Measurements from ENCODE around the gene C19orf47.
"Not testable (repeated sequence)": the region's sequence is repeated elsewhere in the genome, so short reads cannot be mapped to it uniquely, and the experiment has no call there.

Gene C19orf47

DNA sequence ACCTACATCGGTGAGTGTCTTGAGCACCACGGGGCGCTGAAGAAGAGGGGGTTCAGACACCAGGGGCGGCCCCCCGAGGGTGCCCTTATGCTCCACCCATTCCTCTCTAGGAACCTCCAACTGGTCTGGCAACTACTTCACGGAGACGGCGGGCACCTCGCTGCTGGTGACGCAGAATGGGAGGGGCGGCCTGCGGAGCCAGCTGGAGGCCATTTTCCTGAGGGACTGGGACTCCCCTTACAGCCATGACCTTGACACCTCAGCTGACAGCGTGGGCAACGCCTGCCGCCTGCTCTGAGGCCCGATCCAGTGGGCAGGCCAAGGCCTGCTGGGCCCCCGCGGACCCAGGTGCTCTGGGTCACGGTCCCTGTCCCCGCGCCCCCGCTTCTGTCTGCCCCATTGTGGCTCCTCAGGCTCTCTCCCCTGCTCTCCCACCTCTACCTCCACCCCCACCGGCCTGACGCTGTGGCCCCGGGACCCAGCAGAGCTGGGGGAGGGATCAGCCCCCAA is 29.7 kb upstream of the C19orf47 start:
- DNase-seq (ENCODE audit: low read depth in 3 of 3) = no peak

DNA sequence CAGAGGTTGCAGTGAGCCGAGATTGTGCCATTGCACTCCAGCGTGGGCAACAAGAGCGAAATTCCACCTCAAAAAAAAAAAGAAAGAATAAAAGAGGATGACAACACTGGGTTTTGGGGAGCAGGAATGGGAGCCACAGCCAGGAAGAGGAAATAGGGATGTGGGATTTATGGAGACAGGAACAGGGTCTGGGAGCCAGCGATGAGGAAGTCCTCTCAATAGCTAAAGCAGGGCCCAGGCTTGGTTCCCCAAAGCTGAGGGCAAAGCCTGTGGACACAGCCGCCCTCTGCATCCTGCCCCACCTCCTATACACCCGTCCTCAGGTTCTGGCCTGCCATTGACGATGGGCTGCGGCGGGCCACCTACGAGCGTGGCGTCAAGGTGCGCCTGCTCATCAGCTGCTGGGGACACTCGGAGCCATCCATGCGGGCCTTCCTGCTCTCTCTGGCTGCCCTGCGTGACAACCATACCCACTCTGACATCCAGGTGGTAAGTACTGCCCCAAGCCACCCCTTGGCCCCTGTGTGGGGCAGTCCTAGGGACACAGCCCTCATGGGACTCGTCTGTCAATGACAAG is 28.2 kb upstream of the C19orf47 start:
- no peak for DNase-seq (ENCODE audit: low read depth in 3 of 3)

DNA sequence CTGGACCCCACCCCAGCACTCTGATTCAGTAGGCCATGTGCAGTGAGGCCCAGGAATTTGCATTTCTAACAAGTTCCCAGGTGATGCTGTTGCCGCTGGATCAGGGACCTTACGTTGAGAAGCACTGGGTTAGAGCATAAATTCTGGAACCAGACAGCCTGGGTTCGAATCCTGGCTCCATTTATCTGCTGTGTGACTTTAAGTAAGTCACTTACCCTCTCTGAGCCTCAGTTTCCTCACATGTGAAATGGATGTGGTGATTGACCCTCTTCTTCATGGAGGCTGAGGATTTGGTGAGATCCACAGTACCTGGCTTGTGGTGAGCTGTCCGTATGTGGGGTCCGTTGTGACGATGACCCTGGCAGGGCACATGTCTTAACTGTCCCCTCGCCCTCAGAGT is 25.9 kb upstream of the C19orf47 start:
- no peak for DNase-seq (ENCODE audit: low read depth in 3 of 3)

DNA sequence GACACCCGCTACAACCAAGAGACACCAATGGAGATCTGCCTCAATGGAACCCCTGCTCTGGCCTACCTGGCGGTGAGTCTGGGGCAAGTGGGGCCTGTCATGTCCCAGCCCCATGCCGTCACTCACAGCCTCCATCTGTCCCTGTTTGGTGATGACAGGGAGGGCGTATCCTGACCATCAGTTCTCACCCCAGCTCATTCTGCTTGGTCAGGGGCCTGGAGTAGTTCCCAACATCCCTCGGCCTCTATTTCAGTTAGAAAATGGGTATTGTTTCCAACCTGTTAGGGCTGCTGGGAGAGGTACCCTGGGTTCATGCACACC is 23.6 kb upstream of the C19orf47 start:
- no peak for DNase-seq (ENCODE audit: low read depth in 3 of 3)

DNA sequence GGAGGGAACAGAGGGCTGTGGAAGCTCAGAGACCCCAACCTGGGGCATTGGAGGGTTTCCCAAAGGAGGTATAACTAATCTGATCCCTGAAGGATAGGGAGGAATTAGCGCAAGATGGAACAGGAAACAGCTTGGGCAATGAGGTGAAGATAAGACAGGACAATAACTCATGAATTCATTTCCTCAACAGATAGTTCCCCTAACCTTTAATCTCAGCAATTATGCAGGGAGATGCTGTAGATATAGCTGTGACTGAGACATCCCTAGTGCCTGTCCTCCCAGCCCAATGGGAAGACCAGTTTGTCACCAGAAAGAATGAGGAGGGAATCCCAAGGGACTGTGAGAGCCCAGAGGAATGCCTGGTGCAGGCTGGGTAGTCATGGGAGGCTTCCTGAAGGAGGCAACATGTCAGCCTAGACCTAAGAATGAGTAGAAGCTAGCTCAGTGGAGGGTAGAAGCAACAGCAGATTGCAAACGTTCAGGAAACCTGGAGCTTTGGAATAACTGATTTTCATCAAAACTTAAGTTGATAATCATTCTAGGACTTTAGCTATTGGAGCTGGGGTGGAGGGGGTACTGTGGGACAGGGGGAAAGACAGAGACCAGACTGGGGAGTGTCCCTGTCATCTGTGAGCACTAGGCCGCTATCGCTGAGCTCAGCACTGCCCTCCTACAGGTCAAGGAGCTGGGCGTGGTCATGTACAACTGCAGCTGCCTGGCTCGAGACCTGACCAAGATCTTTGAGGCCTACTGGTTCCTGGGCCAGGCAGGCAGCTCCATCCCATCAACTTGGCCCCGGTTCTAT is 23.0 kb upstream of the C19orf47 start:
- no peak for DNase-seq (ENCODE audit: low read depth in 3 of 3)

DNA sequence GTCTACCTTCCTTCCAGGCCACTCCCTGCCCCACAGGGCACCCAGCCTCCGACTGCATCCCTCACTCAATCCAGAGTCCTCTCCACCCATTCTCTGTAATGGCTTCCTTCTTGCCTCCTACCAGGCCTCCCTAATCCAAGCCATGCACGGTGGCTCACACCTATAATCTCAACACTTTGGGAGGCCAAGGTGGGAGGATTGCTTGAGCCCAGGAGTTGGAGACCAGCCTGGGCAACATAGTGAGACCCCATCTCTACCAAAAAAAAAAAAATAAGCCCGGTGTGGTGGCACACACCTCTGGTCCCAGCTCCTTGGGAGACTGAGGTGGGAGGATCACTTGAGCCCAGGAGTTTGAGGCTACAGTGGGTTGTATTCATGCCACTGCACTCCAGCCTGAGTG is 22.1 kb upstream of the C19orf47 start:
- not testable (repeated sequence) for DNase-seq (ENCODE audit: low read depth in 3 of 3)

DNA sequence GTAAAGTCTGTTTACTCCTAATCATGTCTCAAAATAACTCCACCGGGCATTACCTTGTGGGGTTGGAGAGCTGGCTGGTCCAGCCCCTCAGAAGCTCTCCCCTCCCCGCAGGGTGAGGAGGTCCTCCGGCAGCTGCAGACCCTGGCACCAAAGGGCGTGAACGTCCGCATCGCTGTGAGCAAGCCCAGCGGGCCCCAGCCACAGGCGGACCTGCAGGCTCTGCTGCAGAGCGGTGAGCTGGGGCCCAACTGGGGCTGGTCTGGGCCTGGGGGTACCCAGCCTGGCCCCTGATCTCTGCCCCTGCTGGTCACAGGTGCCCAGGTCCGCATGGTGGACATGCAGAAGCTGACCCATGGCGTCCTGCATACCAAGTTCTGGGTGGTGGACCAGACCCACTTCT is 21.6 kb upstream of the C19orf47 start:
- no peak for DNase-seq (ENCODE audit: low read depth in 3 of 3)

DNA sequence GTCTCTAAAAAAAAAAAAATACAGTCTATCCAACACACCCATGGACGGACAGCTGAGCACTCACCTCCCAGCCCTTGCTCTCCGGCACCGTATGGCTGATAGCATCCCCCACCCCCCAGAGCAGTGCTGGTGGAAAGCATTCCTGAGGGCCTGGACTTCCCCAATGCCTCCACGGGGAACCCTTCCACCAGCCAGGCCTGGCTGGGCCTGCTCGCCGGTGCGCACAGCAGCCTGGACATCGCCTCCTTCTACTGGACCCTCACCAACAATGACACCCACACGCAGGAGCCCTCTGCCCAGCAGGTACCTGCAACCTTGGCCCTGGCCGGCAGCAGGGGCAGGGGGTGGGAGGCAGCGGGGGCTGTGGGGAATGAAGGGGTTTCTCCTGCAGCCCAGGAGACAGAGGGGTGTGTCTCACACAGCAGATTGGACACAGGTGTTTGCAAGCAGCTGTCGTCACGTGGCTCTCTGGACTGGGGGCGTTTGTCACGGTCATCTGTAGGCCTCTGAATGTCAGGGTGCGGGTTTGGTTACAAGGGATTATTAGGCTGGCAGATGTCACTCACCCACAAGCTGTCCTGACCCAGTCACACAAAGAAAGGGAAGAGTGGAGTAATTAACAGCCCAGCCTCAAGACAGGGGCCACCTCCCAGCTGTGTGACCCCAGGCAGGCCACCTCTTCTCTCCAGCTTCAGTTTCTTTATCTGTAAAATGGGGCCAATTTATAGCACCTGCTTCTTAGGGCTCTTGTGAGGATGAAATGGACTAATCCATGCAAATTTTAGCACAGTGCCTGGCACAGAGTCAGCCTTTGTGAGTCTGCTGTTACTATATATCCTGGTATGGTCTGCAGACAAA is 19.6 kb upstream of the C19orf47 start:
- DNase-seq (ENCODE audit: low read depth in 3 of 3) = no peak

DNA sequence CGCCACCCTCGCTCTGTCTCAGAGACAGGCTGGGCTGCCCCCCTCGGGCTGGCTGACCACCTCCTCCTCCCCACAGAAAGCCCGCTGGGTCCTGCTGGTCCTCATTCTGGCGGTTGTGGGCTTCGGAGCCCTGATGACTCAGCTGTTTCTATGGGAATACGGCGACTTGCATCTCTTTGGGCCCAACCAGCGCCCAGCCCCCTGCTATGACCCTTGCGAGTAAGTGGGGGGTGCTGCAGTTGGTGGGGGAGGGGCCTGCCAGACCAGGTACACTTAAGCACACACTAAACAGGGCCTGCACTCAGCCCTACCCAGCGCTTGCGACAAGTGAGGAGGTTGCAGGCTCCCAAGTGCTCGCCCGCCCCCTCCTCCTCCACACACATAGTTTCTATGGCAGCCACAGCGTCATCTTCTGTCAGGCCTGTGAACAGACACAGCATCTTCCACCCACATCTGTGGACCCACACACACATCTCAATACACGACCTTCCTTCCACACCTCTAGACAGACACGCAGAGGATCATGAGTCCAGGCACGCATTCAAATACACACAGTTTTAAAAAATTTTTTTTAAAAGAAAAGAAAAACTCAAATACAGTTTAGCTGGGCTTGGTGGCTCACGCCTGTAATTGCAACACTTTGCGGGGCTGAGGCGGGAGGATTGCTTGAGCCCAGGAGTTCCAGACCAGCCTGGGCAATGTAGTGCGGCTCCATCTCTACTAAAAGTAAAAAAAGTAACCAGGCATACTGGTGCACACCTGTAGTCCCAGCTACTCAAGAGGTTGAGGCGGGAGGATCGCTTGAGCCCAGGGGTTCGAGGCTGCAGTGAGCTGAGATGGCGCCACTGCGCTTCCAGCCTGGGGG is 18.7 kb upstream of the C19orf47 start:
- no peak for DNase-seq (ENCODE audit: low read depth in 3 of 3)

DNA sequence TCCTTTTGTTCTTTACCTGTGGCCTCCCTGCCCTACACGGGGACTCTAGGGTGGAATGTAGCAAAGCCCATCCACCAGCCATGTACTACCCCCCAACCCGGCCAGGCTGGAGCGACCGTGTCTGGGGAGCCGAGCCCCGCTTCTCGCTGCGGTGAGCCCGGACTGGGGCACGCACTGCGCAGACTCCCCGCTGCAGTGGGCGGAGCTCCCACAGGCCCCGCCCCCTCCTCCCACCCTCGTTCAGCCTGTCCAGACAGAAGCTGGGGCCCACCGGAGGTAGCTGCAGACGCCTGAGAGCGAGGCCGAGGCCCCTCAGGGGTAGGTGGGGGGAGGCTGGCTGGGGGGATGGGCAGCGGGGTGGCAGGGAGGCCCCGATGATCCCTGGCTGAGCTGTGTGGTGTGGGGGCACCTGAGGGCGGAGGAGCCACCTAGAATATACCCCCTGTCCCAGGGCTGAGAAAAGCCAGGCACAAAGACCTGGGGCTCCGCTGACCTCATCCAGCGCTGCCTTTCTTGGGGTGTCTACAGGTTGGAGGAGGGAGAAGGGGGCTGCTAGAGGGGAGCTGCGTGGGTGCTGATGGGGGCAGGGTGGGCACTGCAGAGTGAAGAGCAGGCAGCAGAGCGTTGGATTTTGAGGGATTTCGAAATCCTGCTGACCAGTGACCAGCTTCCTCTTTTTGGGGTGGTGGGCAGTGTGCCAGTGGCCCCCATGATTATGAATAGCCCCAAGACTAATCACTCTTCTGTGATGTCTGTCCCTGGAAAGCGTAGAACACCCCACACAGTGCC is 17.6 kb upstream of the C19orf47 start:
- DNase-seq (ENCODE audit: low read depth in 3 of 3) = peak in 2 of 3 experiments; percentile 9 to 20

DNA sequence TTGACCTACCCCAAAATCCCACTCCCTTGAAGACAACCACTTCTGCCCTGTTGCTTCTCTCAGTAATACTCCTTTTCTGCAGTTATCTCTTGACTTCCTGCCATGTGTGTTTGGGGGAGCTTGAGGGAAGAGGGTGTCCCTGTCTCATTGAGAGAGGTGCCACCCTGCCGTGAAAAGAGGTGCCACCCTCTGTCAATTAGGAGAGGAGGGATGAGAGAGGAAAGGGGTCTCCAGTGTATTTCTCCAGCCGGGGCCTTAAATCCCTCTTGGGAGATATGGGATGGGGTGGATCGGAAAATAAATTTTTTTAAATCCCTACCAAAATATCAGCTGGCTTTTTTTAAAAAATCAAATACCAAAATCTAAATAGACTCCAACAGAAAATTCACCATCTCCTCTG is 16.8 kb upstream of the C19orf47 start:
- DNase-seq (ENCODE audit: low read depth in 3 of 3) = no peak

DNA sequence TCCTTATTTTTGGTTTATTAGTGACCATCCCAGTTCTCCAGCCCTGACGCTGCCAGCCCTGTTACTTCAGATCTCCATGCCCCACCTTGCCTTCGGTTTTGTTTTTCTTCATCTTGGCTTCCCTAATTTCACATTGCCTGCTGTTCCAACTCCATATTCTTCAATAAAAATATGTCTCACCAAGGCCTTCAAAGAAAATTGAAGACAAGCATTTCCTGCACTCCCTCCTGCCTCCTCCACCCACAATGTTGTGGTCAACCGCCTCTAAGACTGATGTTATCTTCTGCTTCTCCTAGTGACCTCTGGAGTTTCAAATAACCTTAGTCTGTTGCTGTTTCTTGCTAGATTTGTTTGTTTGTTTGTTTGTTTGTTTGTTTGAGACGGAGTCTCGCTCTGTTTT is 14.9 kb upstream of the C19orf47 start:
- DNase-seq (ENCODE audit: low read depth in 3 of 3) = no peak

DNA sequence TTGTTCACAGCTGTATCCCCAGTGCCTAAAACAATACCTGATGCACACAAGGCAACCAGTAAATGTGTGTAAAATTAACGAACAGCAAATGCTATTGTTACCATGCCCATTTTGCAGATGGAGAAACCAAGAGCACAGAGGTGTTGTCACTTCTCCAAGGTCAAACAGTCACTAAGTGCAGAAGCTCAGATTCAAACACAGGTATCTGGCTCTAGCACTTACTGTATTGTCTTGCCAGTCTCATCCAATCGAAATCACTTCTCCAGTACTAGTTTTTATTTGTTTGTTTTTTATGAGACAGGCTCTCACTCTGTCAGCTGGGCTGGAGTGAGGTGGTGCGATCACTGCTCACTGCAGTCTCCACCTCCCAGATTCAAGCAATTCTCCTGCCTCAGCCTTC is 14.0 kb upstream of the C19orf47 start:
- DNase-seq (ENCODE audit: low read depth in 3 of 3) = no peak

DNA sequence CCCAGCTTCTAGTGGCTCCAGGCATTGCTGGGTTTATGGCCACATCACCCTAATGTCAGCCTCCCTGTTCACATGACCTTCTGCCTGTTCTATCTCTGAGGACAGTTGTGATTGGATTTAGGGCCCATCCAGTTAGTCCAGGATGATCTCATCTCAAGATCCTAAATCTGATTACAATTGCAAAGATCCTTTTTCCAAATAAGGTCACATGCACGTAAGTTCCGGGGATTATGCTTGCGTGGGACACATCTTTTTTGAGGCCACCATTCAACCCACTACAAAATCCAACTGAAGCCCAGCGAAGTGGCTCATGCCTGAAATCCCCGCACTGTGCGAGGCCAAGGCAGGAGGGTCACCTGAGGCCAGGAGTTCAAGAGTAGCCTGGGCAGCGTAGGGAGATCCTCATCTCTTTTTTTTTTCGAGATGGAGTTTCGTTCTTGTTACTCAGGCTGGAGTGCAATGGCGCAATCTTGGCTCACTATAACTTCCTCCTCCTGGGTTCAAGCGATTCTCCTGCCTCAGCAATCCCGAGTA is 12.6 kb upstream of the C19orf47 start:
- no peak for DNase-seq (ENCODE audit: low read depth in 3 of 3)

DNA sequence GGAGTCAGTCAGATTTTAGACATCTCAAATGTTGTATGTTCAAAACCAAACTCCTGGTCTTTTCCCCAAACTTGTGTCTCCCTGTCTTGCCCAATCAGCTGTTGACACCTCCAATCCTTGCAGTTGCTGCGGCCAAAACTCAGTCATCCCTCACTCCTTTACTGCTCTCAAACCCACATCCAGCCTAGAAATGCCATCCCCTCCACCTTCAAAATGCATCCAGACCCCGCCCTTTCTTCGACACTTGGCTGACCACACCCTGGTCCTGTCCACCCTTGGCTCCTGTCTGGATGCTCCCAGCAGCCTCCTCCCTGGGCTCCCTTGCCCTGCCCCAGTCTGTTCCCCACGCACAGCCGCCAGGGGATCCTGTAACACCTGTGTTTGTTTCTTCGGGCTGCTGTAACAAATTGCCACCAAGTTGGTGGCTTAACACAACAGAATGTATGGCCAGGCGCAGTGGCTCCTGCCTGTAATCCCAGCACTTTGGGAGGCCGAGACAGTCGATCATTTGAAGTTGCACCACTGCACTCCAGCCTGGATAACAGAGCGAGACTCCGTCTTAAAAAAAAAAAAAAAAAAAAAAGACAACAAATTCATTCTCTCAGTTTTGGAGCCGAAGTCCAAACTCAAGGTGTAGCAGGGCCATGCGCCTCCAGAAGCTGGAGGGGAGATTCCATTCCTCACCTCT is 12.0 kb upstream of the C19orf47 start:
- no peak for DNase-seq (ENCODE audit: low read depth in 3 of 3)

DNA sequence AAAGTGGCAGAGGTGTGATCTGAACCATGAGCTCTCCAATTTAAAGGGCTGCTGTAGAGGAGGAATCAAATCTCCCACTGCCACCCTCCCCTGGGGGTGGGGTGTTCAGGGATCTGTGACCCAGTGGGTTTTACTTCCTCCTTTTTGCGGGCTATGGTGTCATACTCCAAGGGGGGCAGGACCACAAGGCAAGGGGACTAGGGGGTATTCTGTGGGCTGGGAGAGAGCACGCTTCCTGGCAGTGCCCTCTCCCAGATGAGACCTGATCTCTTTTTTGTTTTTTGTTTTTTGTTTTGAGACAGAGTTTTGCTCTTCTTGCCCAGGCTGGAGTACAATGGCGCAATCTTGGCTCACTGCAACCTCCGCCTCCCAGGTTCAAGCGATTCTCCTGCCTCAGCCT is 10.6 kb upstream of the C19orf47 start:
- no peak for DNase-seq (ENCODE audit: low read depth in 3 of 3)

DNA sequence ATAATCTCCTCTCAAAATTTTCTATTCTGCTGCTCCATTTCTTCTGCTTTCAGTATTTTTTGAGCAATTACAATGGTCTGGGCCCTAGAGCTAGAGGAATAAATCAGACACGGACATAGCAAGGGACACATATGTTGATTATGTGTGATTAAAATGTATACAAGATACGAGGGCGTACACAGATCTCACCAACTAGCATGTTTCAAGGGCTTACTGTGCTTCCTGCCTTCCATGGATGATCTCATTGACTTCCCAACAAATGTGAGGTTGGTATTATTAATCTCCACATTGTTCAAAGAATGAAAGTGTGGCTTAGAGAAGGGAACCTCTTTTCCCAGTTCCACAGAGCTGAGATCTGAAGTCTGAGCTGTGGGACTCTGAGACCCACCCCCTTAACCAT is 9.4 kb upstream of the C19orf47 start:
- DNase-seq (ENCODE audit: low read depth in 3 of 3) = no peak

DNA sequence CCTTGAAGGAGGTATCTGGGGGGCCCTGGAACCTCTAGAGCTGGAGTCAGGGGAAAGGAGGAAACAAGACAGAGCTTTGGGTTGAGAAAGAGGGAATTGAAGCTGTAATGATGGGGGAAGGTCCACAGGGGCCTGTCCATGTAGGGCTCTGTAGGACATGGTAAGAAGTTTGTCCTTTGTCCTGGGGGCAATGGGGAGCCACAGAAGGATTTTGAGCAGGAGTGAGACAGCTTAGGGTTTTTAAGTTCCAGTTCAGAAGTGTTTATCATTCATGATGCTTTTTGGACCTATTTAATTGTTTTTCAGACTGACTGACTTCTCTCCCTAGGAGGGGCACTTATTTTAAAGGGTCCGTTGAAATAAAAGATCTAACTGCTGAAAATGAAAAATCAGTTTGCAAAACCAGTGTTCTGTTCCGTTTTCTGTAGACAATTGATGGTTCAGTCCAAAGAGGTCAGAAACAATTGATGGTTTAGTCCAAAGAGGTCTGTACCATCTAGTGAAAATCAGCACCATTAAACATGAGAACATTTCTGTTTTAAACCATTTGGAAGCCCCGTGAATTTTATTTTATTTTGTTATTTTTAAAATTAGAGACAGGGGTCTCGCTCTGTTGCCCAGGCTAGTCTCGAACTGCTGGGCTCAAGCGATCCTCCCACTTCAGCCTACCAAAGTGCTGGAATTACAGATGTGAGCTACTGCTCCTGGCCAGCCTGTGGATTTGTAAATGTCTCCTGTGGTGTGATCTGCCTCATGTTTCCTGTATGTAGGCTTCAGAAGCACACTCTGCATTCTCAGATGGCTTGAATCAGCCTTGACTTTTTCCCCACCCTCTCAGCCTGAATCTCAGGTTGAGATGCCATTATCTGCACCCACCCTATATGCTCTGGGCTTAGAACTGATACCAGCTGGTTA is 8.7 kb upstream of the C19orf47 start:
- DNase-seq (ENCODE audit: low read depth in 3 of 3) = no peak

All from stimulated activated CD4-positive, alpha-beta T cell treated with anti-CD3 and anti-CD28 coated beads, TNF-alpha, amount 100 ng/mL, for 4 hours (primary cell).